Measurements from ENCODE around the gene STK35.

DNA sequence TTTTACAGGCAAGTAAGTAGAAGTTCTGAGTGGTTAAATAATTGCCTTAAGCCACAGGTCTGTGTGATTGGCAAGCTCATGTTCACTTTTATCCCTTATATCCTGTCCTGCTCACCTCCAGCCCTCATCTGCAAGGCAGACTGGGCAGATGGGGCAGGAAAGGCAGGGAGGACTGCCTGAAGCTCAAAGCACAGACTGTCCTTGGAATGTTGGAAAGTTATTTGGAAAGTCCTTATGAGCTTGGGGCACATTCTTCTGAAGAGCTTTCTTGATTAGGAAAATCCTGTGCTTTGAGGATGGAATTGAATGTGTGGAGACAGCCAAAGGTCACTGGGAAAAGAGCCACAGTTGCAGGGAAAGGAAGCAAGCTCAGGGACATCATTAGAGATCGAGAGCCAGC lies 48.9 kb upstream of the STK35 start:
- TF ChIP-seq, protein P1, sequence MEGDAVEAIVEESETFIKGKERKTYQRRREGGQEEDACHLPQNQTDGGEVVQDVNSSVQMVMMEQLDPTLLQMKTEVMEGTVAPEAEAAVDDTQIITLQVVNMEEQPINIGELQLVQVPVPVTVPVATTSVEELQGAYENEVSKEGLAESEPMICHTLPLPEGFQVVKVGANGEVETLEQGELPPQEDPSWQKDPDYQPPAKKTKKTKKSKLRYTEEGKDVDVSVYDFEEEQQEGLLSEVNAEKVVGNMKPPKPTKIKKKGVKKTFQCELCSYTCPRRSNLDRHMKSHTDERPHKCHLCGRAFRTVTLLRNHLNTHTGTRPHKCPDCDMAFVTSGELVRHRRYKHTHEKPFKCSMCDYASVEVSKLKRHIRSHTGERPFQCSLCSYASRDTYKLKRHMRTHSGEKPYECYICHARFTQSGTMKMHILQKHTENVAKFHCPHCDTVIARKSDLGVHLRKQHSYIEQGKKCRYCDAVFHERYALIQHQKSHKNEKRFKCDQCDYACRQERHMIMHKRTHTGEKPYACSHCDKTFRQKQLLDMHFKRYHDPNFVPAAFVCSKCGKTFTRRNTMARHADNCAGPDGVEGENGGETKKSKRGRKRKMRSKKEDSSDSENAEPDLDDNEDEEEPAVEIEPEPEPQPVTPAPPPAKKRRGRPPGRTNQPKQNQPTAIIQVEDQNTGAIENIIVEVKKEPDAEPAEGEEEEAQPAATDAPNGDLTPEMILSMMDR (conservative IDR thresholded peaks at IDR 0.05; ENCODE audit: low read depth, low read length) = no peak
- no peak for TF ChIP-seq EZH2 (IDR thresholded peaks at IDR 0.05; ENCODE audit: borderline replicate concordance, low read depth, low read length, poor library complexity, severe bottlenecking)

All from A673 (cell line).